ENCODE measurements around the gene GRM7.

DNA sequence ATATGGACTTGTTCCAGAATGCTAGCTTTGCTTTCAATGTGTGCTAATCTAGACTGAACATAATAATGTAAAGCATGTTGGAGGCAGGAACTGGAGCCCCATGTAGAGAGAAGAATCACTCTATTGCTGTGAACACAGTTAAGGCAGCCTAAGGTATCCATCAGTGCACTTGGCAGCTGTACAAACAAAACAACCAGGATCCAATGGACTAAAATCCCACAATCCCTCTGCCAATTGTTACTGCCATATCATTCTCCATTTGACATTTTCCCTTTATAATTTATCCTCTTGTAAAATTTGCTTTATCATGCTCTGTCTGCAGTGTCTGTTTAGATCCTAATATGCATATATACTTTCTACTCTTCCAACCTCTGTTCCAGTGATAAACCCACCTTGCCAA, 883.9 kb downstream of the GRM7 start:
- no peak for TF ChIP-seq POLR2A (IDR thresholded peaks at IDR 0.05; ENCODE audit: low read depth)
- no peak for TF ChIP-seq CTCF (IDR thresholded peaks at IDR 0.05)
- no peak for TF ChIP-seq EP300 (IDR thresholded peaks at IDR 0.05)
- TF ChIP-seq POLR2AphosphoS5 (IDR thresholded peaks at IDR 0.05), result no peak

All from esophagus muscularis mucosa (tissue), 4 donors.